IMR-90 (cell line): ENCODE measurements around the gene IL1B. TPM values are rescaled to one million over a fixed set of nuclear protein-coding genes. Genes with fewer than 3 reads are reported as not detected.

Source experiments
- ATAC-seq: fragments of 200-7000 bp; cut with Tn5 transposase; 2 replicates; pipeline ENCODE4 v1.9.1; 2020; ENCODE audit warnings: low read depth, mild to moderate bottlenecking, moderate library complexity
- BruUV-seq: library from RNA; stranded (reverse); fragments of 400-500 nt; replicated peaks from 2 replicates; lab custom pipeline; 2021; lab: Mats Ljungman, UMichigan
- CTCF ChIA-PET: fragments of 300-600 bp; formaldehyde crosslinking; extraction: SDS; loops from one replicate; lab custom pipeline; 2021; ENCODE audit warnings: antibody characterized with exemption; lab: Yijun Ruan, JAX
- POLR2A ChIA-PET: fragments of 300-600 bp; sonication (Branson Sonifier 250); formaldehyde crosslinking; loops from one replicate; lab custom pipeline; 2022; ENCODE audit warnings: antibody characterized with exemption; ENCODE audit not compliant: unreplicated experiment; lab: Charles Lee
- DNase-seq: peaks from one replicate; pipeline ENCODE4 v3.0.0; 2013
- H2AFZ ChIP-seq: replicated peaks from 2 replicates; pipeline ENCODE3; 2013; ENCODE audit warnings: low read length, mild to moderate bottlenecking; ENCODE audit not compliant: poor library complexity
- H2AK5ac ChIP-seq: 2 replicates; pipeline ENCODE4 v1.6.1; 2013; ENCODE audit warnings: low read depth, low read length, inconsistent platforms
- H2AK9ac ChIP-seq: replicated peaks from 2 replicates; pipeline ENCODE3; 2013; ENCODE audit warnings: mild to moderate bottlenecking, low read depth, low read length, moderate library complexity; ENCODE audit not compliant: poor library complexity
- H2BK120ac ChIP-seq: 2 replicates; pipeline ENCODE4 v1.6.1; 2013; ENCODE audit warnings: low read depth, low read length, inconsistent platforms
- H2BK15ac ChIP-seq: 3 replicates; pipeline ENCODE4 v1.6.1; 2013; ENCODE audit warnings: low read depth, low read length, inconsistent platforms
- H2BK20ac ChIP-seq: 2 replicates; pipeline ENCODE4 v1.6.1; 2013; ENCODE audit warnings: low read depth, mild to moderate bottlenecking, inconsistent platforms, low read length, moderate library complexity
- H2BK5ac ChIP-seq: 2 replicates; pipeline ENCODE4 v1.6.1; 2013; ENCODE audit warnings: mild to moderate bottlenecking, low read depth, low read length, inconsistent platforms; ENCODE audit not compliant: poor library complexity, severe bottlenecking
- H3K14ac ChIP-seq: replicated peaks from 2 replicates; pipeline ENCODE4 v1.6.1; 2013; ENCODE audit warnings: low read depth, low read length, inconsistent platforms
- H3K18ac ChIP-seq: 2 replicates; pipeline ENCODE4 v1.6.1; 2013; ENCODE audit warnings: low read depth, low read length, control low read depth
- H3K23ac ChIP-seq: 2 replicates; pipeline ENCODE4 v1.6.1; 2013; ENCODE audit warnings: low read depth, low read length, inconsistent platforms
- H3K27ac ChIP-seq: 2 replicates; pipeline ENCODE4 v1.5.1; 2013; ENCODE audit warnings: mild to moderate bottlenecking, control low read depth, low read length; ENCODE audit not compliant: insufficient read depth
- H3K27me3 ChIP-seq: 2 replicates; pipeline ENCODE4 v1.6.1; 2013; ENCODE audit warnings: low read length; ENCODE audit not compliant: control insufficient read depth, insufficient read depth
- H3K36me3 ChIP-seq: 2 replicates; pipeline ENCODE4 v1.6.1; 2013; ENCODE audit warnings: low read length, mixed read lengths; ENCODE audit not compliant: control insufficient read depth, insufficient read depth
- H3K4ac ChIP-seq: 2 replicates; pipeline ENCODE4 v1.6.1; 2013; ENCODE audit warnings: low read depth, low read length, inconsistent platforms
- H3K4me1 ChIP-seq: 2 replicates; pipeline ENCODE4 v1.6.1; 2013; ENCODE audit warnings: low read length, mixed read lengths; ENCODE audit not compliant: control insufficient read depth, insufficient read depth
- H3K4me2 ChIP-seq: 2 replicates; pipeline ENCODE4 v1.6.1; 2013; ENCODE audit warnings: low read depth, mild to moderate bottlenecking, control low read depth, low read length, moderate library complexity
- H3K4me3 ChIP-seq: 2 replicates; pipeline ENCODE4 v1.5.1; 2013; ENCODE audit warnings: low read depth, mild to moderate bottlenecking, control low read depth, low read length, moderate library complexity; ENCODE audit not compliant: insufficient read depth
- H3K56ac ChIP-seq: 2 replicates; pipeline ENCODE4 v1.6.1; 2013; ENCODE audit warnings: low read length, inconsistent platforms; ENCODE audit not compliant: insufficient read depth; ENCODE audit errors: extremely low read depth
- H3K79me1 ChIP-seq, 2 experiments: 2 replicates each; pipeline ENCODE4 v1.6.1; 2013; ENCODE audit warnings: low read length in 2 of 2, inconsistent platforms in 1 of 2, low read depth in 1 of 2
- H3K9ac ChIP-seq: 2 replicates; pipeline ENCODE4 v1.6.1; 2013; ENCODE audit warnings: low read depth, low read length, control low read depth
- H3K9me1 ChIP-seq: 2 replicates; pipeline ENCODE4 v1.6.1; 2013; ENCODE audit warnings: low read length, inconsistent platforms; ENCODE audit not compliant: insufficient read depth
- H3K9me3 ChIP-seq: 2 replicates; pipeline ENCODE4 v1.6.1; 2013; ENCODE audit warnings: low read length; ENCODE audit not compliant: control insufficient read depth, insufficient read depth
- H4K20me1 ChIP-seq: 2 replicates; pipeline ENCODE4 v1.6.1; 2013; ENCODE audit warnings: low read length, inconsistent platforms; ENCODE audit not compliant: insufficient read depth
- H4K5ac ChIP-seq: 2 replicates; pipeline ENCODE4 v1.6.1; 2013; ENCODE audit warnings: mild to moderate bottlenecking, low read depth, low read length, control low read depth
- H4K8ac ChIP-seq, 2 experiments: 2 replicates each; pipeline ENCODE4 v1.6.1; 2013; ENCODE audit warnings: low read depth in 2 of 2, low read length in 2 of 2, control low read depth in 1 of 2, inconsistent platforms in 1 of 2
- H4K91ac ChIP-seq: 2 replicates; pipeline ENCODE4 v1.6.1; 2013; ENCODE audit warnings: low read depth, low read length, inconsistent platforms; ENCODE audit not compliant: insufficient read depth
- BHLHE40 ChIP-seq: fragments of 150-350 bp; IDR thresholded peaks from 2 replicates; pipeline ENCODE4 v1.6.1; 2016; ENCODE audit warnings: mild to moderate bottlenecking, low read depth, low read length
- CEBPB ChIP-seq: IDR thresholded peaks from 2 replicates; pipeline ENCODE4 v1.6.1; 2012; ENCODE audit warnings: low read depth, low read length, improper control_type of control experiment
- CHD1 ChIP-seq: IDR thresholded peaks from 2 replicates; pipeline ENCODE4 v1.6.1; 2012; ENCODE audit warnings: low read depth, low read length, improper control_type of control experiment
- FOS ChIP-seq: fragments of 150-350 bp; IDR thresholded peaks from 2 replicates; pipeline ENCODE4 v1.6.1; 2016; ENCODE audit warnings: low read depth, low read length
- MAFK ChIP-seq: IDR thresholded peaks from 2 replicates; pipeline ENCODE4 v1.6.1; 2012; ENCODE audit warnings: low read depth, low read length, improper control_type of control experiment
- MAZ ChIP-seq: IDR thresholded peaks from 2 replicates; pipeline ENCODE4 v1.6.1; 2012; ENCODE audit warnings: low read depth, mild to moderate bottlenecking, low read length, improper control_type of control experiment, moderate library complexity, borderline replicate concordance
- MXI1 ChIP-seq: IDR thresholded peaks from 2 replicates; pipeline ENCODE4 v1.6.1; 2012; ENCODE audit warnings: low read depth, mild to moderate bottlenecking, low read length, moderate library complexity, borderline replicate concordance
- NFE2L2 ChIP-seq: fragments of 150-350 bp; IDR thresholded peaks from 2 replicates; pipeline ENCODE4 v1.6.1; 2016; ENCODE audit warnings: low read depth, mild to moderate bottlenecking, low read length
- POLR2A ChIP-seq: IDR thresholded peaks from 2 replicates; pipeline ENCODE4 v1.6.1; 2012; ENCODE audit warnings: mild to moderate bottlenecking, low read depth, low read length
- RAD21 ChIP-seq: IDR thresholded peaks from 2 replicates; pipeline ENCODE4 v1.6.1; 2012; ENCODE audit warnings: low read length, improper control_type of control experiment
- RCOR1 ChIP-seq: IDR thresholded peaks from 2 replicates; pipeline ENCODE4 v1.6.1; 2012; ENCODE audit warnings: mild to moderate bottlenecking, low read length, improper control_type of control experiment; ENCODE audit not compliant: insufficient replicate concordance
- RFX5 ChIP-seq: IDR thresholded peaks from 2 replicates; pipeline ENCODE4 v1.8.0; 2012; ENCODE audit warnings: low read depth, mild to moderate bottlenecking, low read length, moderate library complexity
- SMC3 ChIP-seq: fragments of 150-350 bp; IDR thresholded peaks from 2 replicates; pipeline ENCODE4 v1.6.1; 2016; ENCODE audit warnings: low read depth, mild to moderate bottlenecking, antibody characterized with exemption, low read length, moderate library complexity
- WGBS, 2 experiments: methylation state at CpG; one replicate each; pipeline versions ENCODE4 v1.1.5 to v1.1.7; 2013; ENCODE audit warnings: missing lambda C conversion rate in 2 of 2; ENCODE audit not compliant: insufficient read length in 1 of 2; ENCODE audit errors: extremely low coverage in 2 of 2; 5-methylcytosine and 5-hydroxymethylcytosine counted together
- dilution Hi-C: fragments of 300-500 bp; cut with HindIII; formaldehyde crosslinking; loops from one replicate; pipeline ENCODE4 v1.14.3; 2018; ENCODE audit warnings: low sequenced_read_pairs; ENCODE audit not compliant: unreplicated experiment
- in situ Hi-C: fragments of 300-500 bp; cut with MboI; formaldehyde crosslinking; loops from 3 replicates; pipeline ENCODE4 v1.14.3; 2019; ENCODE audit warnings: low sequenced_read_pairs, inconsistent platforms, mixed read lengths
- intact Hi-C: fragments of 100-400 bp; cut with micrococcal nuclease; formaldehyde crosslinking; loops from 2 replicates; pipeline ENCODE4 v1.10.0; 2022
- polyA plus RNA-seq, 3 experiments: library from polyadenylated mRNA; depleted of rRNA; stranded (reverse); fragments of >200 nt; gene quantifications; 2 replicates each; pipeline ENCODE4 v1.2.3, GENCODE V29; 2012; ENCODE audit warnings: low replicate concordance in 1 of 3
- total RNA-seq: library from RNA; depleted of rRNA; stranded (reverse); fragments of >200 nt; gene quantifications from 2 replicates; pipeline ENCODE4 v1.2.3, GENCODE V29; 2012
- TF ChIP-seq, protein P1 (sequence below): conservative IDR thresholded peaks from 2 replicates; pipeline ENCODE4 v1.5.1; 2012; ENCODE audit warnings: mild to moderate bottlenecking, low read depth, low read length, improper control_type of control experiment
- TF ChIP-seq, protein P2 (sequence below): fragments of 150-350 bp; IDR thresholded peaks from 2 replicates; pipeline ENCODE4 v1.6.1; 2016; ENCODE audit warnings: low read depth, mild to moderate bottlenecking, low read length, moderate library complexity, borderline replicate concordance

IL1B gene
- total and polyA plus RNA-seq, 2 of the 4 experiments (the other 2 are of a cell fraction), result 3.0 to 4.4 TPM

DNA sequence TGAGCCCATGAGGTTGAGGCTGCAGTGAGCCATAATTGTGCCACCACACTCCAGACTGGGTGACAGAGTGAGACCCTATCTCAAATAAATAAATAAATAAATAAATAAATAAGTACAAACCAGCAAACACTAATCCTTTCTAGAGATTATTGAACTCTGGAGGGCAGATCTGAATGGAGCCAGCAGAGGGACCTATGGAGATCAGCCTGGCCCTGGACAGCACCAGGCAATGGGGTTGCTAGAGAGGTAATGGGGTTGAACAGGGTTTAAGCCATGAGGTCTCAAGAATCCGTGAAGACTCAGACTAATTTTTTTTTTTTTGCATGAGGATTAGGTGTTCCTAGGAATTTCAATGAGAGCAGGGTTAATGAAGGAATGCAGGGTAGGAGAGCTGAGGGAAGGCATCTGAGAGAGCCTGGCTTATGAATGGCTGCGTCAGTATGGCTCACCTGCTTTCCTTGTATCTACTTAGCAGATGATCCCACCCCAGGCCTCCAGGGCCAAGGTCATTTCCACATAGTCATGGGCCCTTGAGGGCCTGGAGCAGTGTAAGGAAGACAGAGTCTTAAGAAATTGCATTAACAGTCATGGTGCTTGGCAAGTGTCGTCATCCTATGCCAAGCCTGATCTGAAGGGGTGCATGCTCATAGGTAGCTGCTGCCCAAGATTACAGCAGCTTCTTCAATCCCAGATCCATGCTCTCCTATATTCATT, 39.8 kb upstream of the IL1B start:
- Histone ChIP-seq H3K27me3 (no peaks in the 10 kb centered on the region), H3K18ac (no peak overlapping the region), H3K4me3 (no peak overlapping the region), H2BK20ac (peak overlapping the region; percentile 93; the same call in 1 of the 2 replicates), H3K9me3 (no peaks in the 10 kb centered on the region), H3K23ac (no peak overlapping the region), H3K14ac (peak overlapping the region; percentile 50; the same call in 1 of the 2 replicates), H3K79me1 (no peaks in the 10 kb centered on the region; a peak in 1 of 4 replicates), H3K4me2 (no peak overlapping the region), H4K5ac (no peak overlapping the region), H3K4me1 (peaks cover 14% of the 10 kb centered on the region), H3K9me1 (peaks cover 14% of the 10 kb centered on the region), H2BK5ac (no peak overlapping the region), H3K4ac (peak overlapping the region; percentile 35; the same call in 1 of the 2 replicates), H2BK120ac (peak overlapping the region; percentile 90; the same call in 1 of the 2 replicates), H3K9ac (no peak overlapping the region), H3K56ac (no peak overlapping the region), H2AK9ac (no peak overlapping the region), H2AK5ac (peak overlapping the region; percentile 97), H4K8ac (peak overlapping the region in 1 of 2 experiments; percentile 79; a peak in 2 of 4 replicates), H4K91ac (0 out of 2 replicates have a peak overlapping the region, but pooled peaks have one; percentile 57), H3K27ac (no peak overlapping the region), H4K20me1 (no peaks in the 10 kb centered on the region), H2BK15ac (peak overlapping the region; percentile 43; the same call in 2 of the 3 replicates), H2AFZ (no peak overlapping the region), H3K36me3 (no peaks in the 10 kb centered on the region)
- intact Hi-C loops, result no loop called here
- no TSS peak for BruUV-seq
- ATAC-seq (no peak), DNase-seq (no peak)
- 80% methylated on average over 1 of the region's 3 CpGs; no CpG with 5 or more reads in 1 of the 2 experiments for WGBS, 2 experiments
- CTCF ChIA-PET, result no interaction called here
- in situ Hi-C loops, result loop anchor here (10.0 kb wide), 1 partner anchor 122 kb away; no protein-coding TSS in a partner anchor
- dilution Hi-C loops, result no loop called here
- POLR2A ChIA-PET, result no interaction called here
- TF ChIP-seq SMC3, result no peak
- TF ChIP-seq BHLHE40, result no peak
- TF ChIP-seq CHD1, result no peak
- TF ChIP-seq RCOR1, result no peak
- no peak for TF ChIP-seq MAFK
- no peak for TF ChIP-seq MAZ
- TF ChIP-seq RAD21, result no peak
- no peak for TF ChIP-seq CEBPB
- TF ChIP-seq, protein P1, sequence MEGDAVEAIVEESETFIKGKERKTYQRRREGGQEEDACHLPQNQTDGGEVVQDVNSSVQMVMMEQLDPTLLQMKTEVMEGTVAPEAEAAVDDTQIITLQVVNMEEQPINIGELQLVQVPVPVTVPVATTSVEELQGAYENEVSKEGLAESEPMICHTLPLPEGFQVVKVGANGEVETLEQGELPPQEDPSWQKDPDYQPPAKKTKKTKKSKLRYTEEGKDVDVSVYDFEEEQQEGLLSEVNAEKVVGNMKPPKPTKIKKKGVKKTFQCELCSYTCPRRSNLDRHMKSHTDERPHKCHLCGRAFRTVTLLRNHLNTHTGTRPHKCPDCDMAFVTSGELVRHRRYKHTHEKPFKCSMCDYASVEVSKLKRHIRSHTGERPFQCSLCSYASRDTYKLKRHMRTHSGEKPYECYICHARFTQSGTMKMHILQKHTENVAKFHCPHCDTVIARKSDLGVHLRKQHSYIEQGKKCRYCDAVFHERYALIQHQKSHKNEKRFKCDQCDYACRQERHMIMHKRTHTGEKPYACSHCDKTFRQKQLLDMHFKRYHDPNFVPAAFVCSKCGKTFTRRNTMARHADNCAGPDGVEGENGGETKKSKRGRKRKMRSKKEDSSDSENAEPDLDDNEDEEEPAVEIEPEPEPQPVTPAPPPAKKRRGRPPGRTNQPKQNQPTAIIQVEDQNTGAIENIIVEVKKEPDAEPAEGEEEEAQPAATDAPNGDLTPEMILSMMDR, result no peak
- no peak for TF ChIP-seq MXI1
- TF ChIP-seq, protein P2, sequence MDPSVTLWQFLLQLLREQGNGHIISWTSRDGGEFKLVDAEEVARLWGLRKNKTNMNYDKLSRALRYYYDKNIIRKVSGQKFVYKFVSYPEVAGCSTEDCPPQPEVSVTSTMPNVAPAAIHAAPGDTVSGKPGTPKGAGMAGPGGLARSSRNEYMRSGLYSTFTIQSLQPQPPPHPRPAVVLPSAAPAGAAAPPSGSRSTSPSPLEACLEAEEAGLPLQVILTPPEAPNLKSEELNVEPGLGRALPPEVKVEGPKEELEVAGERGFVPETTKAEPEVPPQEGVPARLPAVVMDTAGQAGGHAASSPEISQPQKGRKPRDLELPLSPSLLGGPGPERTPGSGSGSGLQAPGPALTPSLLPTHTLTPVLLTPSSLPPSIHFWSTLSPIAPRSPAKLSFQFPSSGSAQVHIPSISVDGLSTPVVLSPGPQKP, result no peak
- no peak for TF ChIP-seq NFE2L2
- no peak for TF ChIP-seq POLR2A
- no peak for TF ChIP-seq FOS
- no peak for TF ChIP-seq RFX5
